Muscle layer of duodenum (tissue), 2 donors: ENCODE results near the gene CRYL1.

ENCODE experiments used
- H3K27ac ChIP-seq: one replicate; pipeline ENCODE4 v1.7.0; 2013; ENCODE audit warnings: mild to moderate bottlenecking, low read length
- H3K27me3 ChIP-seq: one replicate; pipeline ENCODE4 v1.7.0; 2013; ENCODE audit warnings: low read depth, mild to moderate bottlenecking, control low read depth, low read length
- H3K36me3 ChIP-seq, 2 donors: one replicate each; pipeline ENCODE4 v1.7.0; 2013; ENCODE audit warnings: low read length in 2 of 2, control low read depth in 1 of 2, mild to moderate bottlenecking in 1 of 2; ENCODE audit not compliant: insufficient read depth in 2 of 2, control insufficient read depth in 1 of 2
- H3K4me1 ChIP-seq, 2 donors: one replicate each; pipeline ENCODE4 v1.7.0; 2013; ENCODE audit warnings: low read length in 2 of 2, mild to moderate bottlenecking in 2 of 2, control low read depth in 1 of 2, moderate library complexity in 1 of 2; ENCODE audit not compliant: insufficient read depth in 2 of 2, control insufficient read depth in 1 of 2
- H3K4me3 ChIP-seq, 2 donors: one replicate each; pipeline ENCODE4 v1.7.0; 2013; ENCODE audit warnings: low read length in 2 of 2, low read depth in 1 of 2, mild to moderate bottlenecking in 1 of 2
- H3K9me3 ChIP-seq, 2 donors: one replicate each; pipeline ENCODE4 v1.7.0; 2013; ENCODE audit warnings: low read length in 2 of 2, control low read depth in 1 of 2, mild to moderate bottlenecking in 1 of 2; ENCODE audit not compliant: control insufficient read depth in 1 of 2
- donor health status: healthy.

Gene CRYL1

DNA sequence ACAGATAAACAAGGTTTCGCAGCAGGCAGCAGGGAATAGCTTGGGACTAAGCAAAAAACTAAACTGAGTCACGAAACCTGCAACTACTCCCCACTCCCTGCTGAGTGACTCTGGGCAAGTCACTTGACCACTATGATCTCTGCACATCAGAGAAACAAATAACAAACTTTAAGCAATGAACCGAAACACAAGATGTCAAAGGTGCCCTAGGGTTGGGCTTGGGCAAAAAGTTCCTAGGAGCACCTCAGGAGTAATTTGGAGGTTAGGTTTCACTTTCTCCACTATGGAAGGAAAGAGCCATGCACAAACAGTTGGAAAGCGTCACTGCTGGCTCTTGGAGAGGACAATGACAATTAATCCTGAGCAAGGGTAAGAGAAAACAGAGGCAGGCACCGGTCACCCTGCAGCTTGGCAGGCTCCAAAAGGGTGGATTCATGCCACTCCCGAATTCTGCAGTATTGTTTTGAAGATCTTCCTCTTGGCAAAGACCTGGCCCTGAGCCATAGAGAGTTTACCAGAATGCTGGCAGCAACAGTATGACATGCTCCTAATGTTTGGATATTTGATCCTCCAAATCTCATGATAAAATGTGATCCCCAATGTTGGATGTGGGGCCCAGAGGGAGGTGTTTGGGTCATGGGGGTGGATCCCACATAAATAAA is 60.3 kb downstream of the CRYL1 start:
- Histone ChIP-seq H3K36me3 (no peaks in the 10 kb centered on the region), H3K27me3 (no peaks in the 10 kb centered on the region), H3K9me3 (no peaks in the 10 kb centered on the region), H3K27ac (no peak overlapping the region), H3K4me3 (peak overlapping the region; percentile 23 to 37), H3K4me1 (peaks cover 0 to 22% of the 10 kb centered on the region in 2 donors)

DNA sequence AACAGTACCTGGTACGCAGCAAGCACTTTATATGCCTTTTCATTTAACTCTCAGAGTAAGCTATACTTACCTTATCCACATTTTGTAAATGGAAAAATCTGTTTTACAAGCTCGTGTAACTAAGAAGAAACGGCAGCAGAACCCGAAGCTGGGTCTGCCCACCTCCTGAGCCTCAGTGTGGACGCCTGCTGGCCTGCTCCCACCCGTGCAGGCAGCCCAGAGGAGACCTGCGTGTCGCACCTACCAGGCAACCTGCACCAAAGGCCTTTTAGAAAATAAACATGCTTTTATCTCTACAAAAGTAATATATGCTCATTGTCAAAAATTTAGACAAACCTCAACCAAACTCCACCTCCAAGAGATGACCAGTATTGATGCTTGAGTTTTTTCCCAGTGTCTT is 62.7 kb downstream of the CRYL1 start:
- Histone ChIP-seq H3K4me1 (peaks cover 0 to 22% of the 10 kb centered on the region in 2 donors), H3K9me3 (no peaks in the 10 kb centered on the region), H3K36me3 (no peaks in the 10 kb centered on the region), H3K27me3 (no peaks in the 10 kb centered on the region), H3K4me3 (no peak overlapping the region), H3K27ac (no peak overlapping the region)

- Histone ChIP-seq H3K9me3 (no peaks in the 10 kb centered on the region), H3K4me3 (no peak overlapping the region), H3K4me1 (peaks cover 0 to 22% of the 10 kb centered on the region in 2 donors), H3K27me3 (no peaks in the 10 kb centered on the region), H3K36me3 (no peaks in the 10 kb centered on the region), H3K27ac (no peak overlapping the region)
These were observed 63.1 kb downstream of the CRYL1 start for GRCh38 chr13:20462533-20462915.

DNA sequence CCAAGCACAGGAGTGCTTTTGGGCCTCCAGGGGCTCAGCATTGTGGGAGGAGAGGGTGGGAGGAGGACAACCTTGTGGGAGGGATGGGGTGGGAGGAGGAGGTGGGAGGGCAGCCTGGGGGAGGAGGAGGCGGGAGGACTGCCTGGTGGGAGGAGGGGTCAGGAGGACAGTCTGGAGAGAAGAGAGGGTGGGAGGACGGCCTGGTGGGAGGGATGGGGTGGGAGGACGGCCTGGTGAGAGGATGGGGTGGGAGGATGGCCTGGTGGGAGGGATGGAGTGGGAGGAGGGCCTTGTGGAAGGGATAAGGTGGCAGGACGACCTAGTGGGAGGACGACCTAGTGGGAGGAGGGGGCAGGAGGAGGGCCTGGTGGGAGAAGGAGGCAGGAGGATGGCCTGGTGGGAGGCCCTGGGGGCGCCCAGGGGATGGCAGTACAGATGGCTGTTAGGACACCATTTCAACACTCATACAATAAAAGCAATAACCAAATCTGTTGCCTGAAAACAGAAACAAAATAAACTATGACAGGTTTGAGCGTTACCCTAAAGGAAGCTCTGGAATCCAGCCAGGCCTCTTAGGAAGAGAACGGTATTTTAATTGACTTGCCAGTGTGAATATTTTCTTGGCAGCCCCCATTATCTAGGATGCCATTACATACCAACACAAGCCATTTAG is 63.7 kb downstream of the CRYL1 start:
- H3K4me1 ChIP-seq: peaks cover 0 to 22% of the 10 kb centered on the region in 2 donors
- H3K9me3 ChIP-seq: no peaks in the 10 kb centered on the region
- H3K36me3 ChIP-seq: no peaks in the 10 kb centered on the region
- no peaks in the 10 kb centered on the region for H3K27me3 ChIP-seq
- no peak overlapping the region for H3K4me3 ChIP-seq
- no peak overlapping the region for H3K27ac ChIP-seq

- Histone ChIP-seq H3K9me3 (peaks cover 0 to under 1% of the 10 kb centered on the region in 2 donors), H3K27me3 (no peaks in the 10 kb centered on the region), H3K4me1 (peaks cover 0 to 22% of the 10 kb centered on the region in 2 donors), H3K4me3 (no peak overlapping the region), H3K36me3 (no peaks in the 10 kb centered on the region), H3K27ac (no peak overlapping the region)
These were observed 64.2 kb downstream of the CRYL1 start for GRCh38 chr13:20461481-20461859.

- Histone ChIP-seq H3K27me3 (no peaks in the 10 kb centered on the region), H3K4me3 (no peak overlapping the region), H3K4me1 (peaks cover 0 to 16% of the 10 kb centered on the region in 2 donors), H3K27ac (no peak overlapping the region), H3K9me3 (peaks cover 0 to 2% of the 10 kb centered on the region in 2 donors), H3K36me3 (no peaks in the 10 kb centered on the region)
These were observed 64.9 kb downstream of the CRYL1 start for GRCh38 chr13:20460761-20461160.

DNA sequence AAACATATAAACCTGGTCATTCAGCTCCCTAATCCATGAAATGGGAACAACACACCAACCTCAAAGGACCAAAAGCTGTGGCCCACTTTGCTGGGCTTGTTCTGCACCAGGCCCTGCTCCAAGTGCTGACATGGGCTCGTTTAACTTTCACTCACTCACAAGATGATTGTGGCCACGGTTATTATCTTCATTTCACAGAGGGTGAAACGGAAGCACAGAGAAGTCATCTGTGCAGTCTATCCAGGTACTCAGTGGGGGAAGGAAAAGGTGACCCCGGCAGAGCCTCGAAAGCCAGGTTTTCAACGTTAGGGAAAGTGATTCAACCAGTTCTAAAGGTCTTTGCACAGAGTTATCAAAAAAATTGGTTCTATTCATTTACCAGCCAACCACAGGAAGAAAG is 68.0 kb downstream of the CRYL1 start:
- H3K27me3 ChIP-seq: no peaks in the 10 kb centered on the region
- no peak overlapping the region for H3K4me3 ChIP-seq
- no peaks in the 10 kb centered on the region for H3K36me3 ChIP-seq
- no peak overlapping the region for H3K27ac ChIP-seq
- H3K4me1 ChIP-seq: peaks cover 0 to 6% of the 10 kb centered on the region in 2 donors
- H3K9me3 ChIP-seq: peaks cover 0 to 2% of the 10 kb centered on the region in 2 donors

DNA sequence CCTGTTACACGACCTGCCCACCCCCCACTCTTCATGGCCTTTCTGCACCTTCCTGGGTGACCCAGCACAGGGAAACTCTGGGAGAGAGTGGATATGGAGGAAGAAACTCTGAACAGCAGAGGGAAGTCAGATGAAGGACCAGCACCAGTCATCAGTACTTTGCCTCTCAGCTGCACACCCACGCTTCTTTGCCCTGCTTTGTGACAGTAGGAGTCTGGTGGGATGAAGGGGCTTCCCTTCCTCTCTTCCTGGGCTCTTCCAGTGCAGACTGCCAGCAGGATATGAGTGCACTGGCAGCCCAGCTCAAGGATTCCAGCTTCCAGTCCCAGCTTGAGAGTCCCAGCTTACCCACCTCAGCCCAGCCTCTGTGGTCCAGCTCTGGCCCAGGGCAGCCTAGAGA is 68.9 kb downstream of the CRYL1 start:
- Histone ChIP-seq H3K27ac (no peak overlapping the region), H3K27me3 (no peaks in the 10 kb centered on the region), H3K4me1 (no peaks in the 10 kb centered on the region), H3K9me3 (peaks cover 0 to 2% of the 10 kb centered on the region in 2 donors), H3K36me3 (no peaks in the 10 kb centered on the region), H3K4me3 (no peak overlapping the region)

- H3K27me3 ChIP-seq: no peaks in the 10 kb centered on the region
- H3K4me3 ChIP-seq: no peak overlapping the region
- no peak overlapping the region for H3K27ac ChIP-seq
- peaks cover 0 to 2% of the 10 kb centered on the region in 2 donors for H3K36me3 ChIP-seq
- peaks cover 6 to 15% of the 10 kb centered on the region in 2 donors for H3K9me3 ChIP-seq
- H3K4me1 ChIP-seq: no peaks in the 10 kb centered on the region
These were observed 74.3 kb downstream of the CRYL1 start for GRCh38 chr13:20451397-20451796.

- Histone ChIP-seq H3K4me3 (no peak overlapping the region), H3K27ac (no peak overlapping the region), H3K36me3 (peaks cover 0 to 5% of the 10 kb centered on the region in 2 donors), H3K4me1 (no peaks in the 10 kb centered on the region), H3K27me3 (no peaks in the 10 kb centered on the region), H3K9me3 (peaks cover 6 to 14% of the 10 kb centered on the region in 2 donors)
These were observed 77.2 kb downstream of the CRYL1 start for GRCh38 chr13:20448470-20448869.

DNA sequence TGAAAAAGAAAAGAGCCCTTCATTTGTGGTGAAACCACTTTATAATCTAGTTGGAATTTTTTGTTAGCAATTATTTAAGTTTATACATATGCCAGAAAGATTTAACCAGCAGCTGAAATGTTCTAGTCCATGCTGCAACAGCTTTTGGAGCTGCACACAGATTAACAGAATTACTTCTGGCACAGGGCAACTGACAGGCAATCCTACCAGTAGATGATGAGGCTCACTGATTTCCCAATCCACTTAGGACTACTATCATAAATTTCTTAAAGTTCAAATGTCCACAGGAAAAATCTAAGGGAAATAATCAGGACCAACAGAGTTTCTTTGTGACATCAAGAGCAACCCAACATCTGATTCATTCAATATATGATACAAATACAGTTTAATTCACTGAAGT is 78.8 kb downstream of the CRYL1 start:
- Histone ChIP-seq H3K27ac (no peak overlapping the region), H3K4me1 (no peaks in the 10 kb centered on the region), H3K27me3 (no peaks in the 10 kb centered on the region), H3K9me3 (peaks cover 6 to 14% of the 10 kb centered on the region in 2 donors), H3K36me3 (peaks cover 0 to 5% of the 10 kb centered on the region in 2 donors), H3K4me3 (no peak overlapping the region)
